Small intestine (tissue), 7 donors: ENCODE data around the gene CASKIN2. TPM values are rescaled to one million over a fixed set of nuclear protein-coding genes. Genes with fewer than 3 reads are reported as not detected.

Source experiments
- DNase-seq, 2 donors: peaks; one replicate each; pipeline versions ENCODE4 v3.0.0 to v3.0.0-alpha.2; 2013
- FAIRE-seq: peaks from 2 replicates; lab custom pipeline; 2012; peaks lifted over from hg19 to GRCh38; lab: Jason Lieb, UNC
- H3K27ac ChIP-seq, 3 donors: one replicate each; pipeline ENCODE4 v1.5.1; 2013; ENCODE audit warnings: low read length in 2 of 3, mild to moderate bottlenecking in 2 of 3, control low read depth in 1 of 3, inconsistent platforms in 1 of 3, low read depth in 1 of 3, moderate library complexity in 1 of 3
- H3K27me3 ChIP-seq, 3 donors: one replicate each; pipeline ENCODE4 v1.6.1; 2013; ENCODE audit warnings: low read length in 3 of 3, inconsistent platforms in 1 of 3; ENCODE audit not compliant: control insufficient read depth in 3 of 3, insufficient read depth in 3 of 3
- H3K36me3 ChIP-seq, 3 donors: one replicate each; pipeline ENCODE4 v1.6.1; 2013; ENCODE audit warnings: low read length in 3 of 3, inconsistent platforms in 1 of 3, low read depth in 1 of 3, mild to moderate bottlenecking in 1 of 3, moderate library complexity in 1 of 3; ENCODE audit not compliant: control insufficient read depth in 3 of 3, insufficient read depth in 2 of 3
- H3K4me1 ChIP-seq, 3 donors: one replicate each; pipeline ENCODE4 v1.6.1; 2013; ENCODE audit warnings: low read length in 2 of 3, inconsistent platforms in 1 of 3, low read depth in 1 of 3, mild to moderate bottlenecking in 1 of 3, moderate library complexity in 1 of 3; ENCODE audit not compliant: control insufficient read depth in 3 of 3, insufficient read depth in 2 of 3
- H3K4me3 ChIP-seq, 3 donors: one replicate each; pipeline ENCODE4 v1.5.1; 2013; ENCODE audit warnings: low read length in 3 of 3, control low read depth in 1 of 3, inconsistent platforms in 1 of 3, low read depth in 1 of 3, mild to moderate bottlenecking in 1 of 3, moderate library complexity in 1 of 3
- H3K9me3 ChIP-seq, 2 donors: one replicate each; pipeline ENCODE4 v1.6.1; 2013; ENCODE audit warnings: low read depth in 1 of 2, low read length in 1 of 2; ENCODE audit not compliant: control insufficient read depth in 2 of 2, insufficient read depth in 1 of 2
- WGBS, 3 donors: extraction: QIAGEN DNeasy Blood & Tissue Kit; methylation state at CpG; one replicate each; pipeline ENCODE4 v1.1.7; 2013; 5-methylcytosine and 5-hydroxymethylcytosine counted together
- polyA plus RNA-seq, 4 donors: library from polyadenylated mRNA; stranded (reverse) in 3 of 4; unstranded in 1 of 4; fragments of 200-250 nt in 3 of 4; fragments of 120-200 nt in 1 of 4; gene quantifications; one replicate each; pipeline versions ENCODE4 v1.2.1 to v1.2.3, GENCODE V29; 2013
- donor health status: healthy with polysubstance abuse.
- donor health status: control.
- donor health status: control.
- donor health status: Bipolar disorder and iron deficiency.
- donor health status: healthy.

CASKIN2 gene
- polyA plus RNA-seq, 4 donors: 7.6 to 15.6 (median 10.9) TPM

GRCh38 chr17:75494326-75494877 is 20.9 kb downstream of the CASKIN2 start:
- Histone ChIP-seq H3K4me3 (no peak overlapping the region), H3K27me3 (no peaks in the 10 kb centered on the region), H3K36me3 (peaks cover 6 to 97% (median 12%) of the 10 kb centered on the region in 3 donors), H3K9me3 (no peaks in the 10 kb centered on the region), H3K27ac (no peak overlapping the region), H3K4me1 (peaks cover 0 to 3% (median 0%) of the 10 kb centered on the region in 3 donors)
- WGBS, 3 donors: 88 to 91% (median 89%) methylated on average over 14 of the region's 14 CpGs
- FAIRE-seq (no peak), DNase-seq (no peak)

GRCh38 chr17:75493476-75494129 is 21.7 kb downstream of the CASKIN2 start:
- Histone ChIP-seq H3K27ac (no peak overlapping the region), H3K4me1 (peaks cover 0 to 3% (median 0%) of the 10 kb centered on the region in 3 donors), H3K27me3 (no peaks in the 10 kb centered on the region), H3K4me3 (no peak overlapping the region), H3K9me3 (no peaks in the 10 kb centered on the region), H3K36me3 (peaks cover 3 to 97% (median 12%) of the 10 kb centered on the region in 3 donors)
- DNase-seq (no peak), FAIRE-seq (no peak)
- WGBS, 3 donors: 95 to 96% (median 96%) methylated on average over 23 of the region's 23 CpGs

- peaks cover 0 to 97% (median 12%) of the 10 kb centered on the region in 3 donors for H3K36me3 ChIP-seq
- FAIRE-seq (no peak), DNase-seq (no peak)
- H3K4me3 ChIP-seq: no peak overlapping the region
- H3K27ac ChIP-seq: no peak overlapping the region
- no peaks in the 10 kb centered on the region for H3K9me3 ChIP-seq
- H3K4me1 ChIP-seq: peaks cover 0 to 3% (median under 1%) of the 10 kb centered on the region in 3 donors
- H3K27me3 ChIP-seq: no peaks in the 10 kb centered on the region
- WGBS, 3 donors: 89 to 93% (median 91%) methylated on average over 23 of the region's 23 CpGs
Measured at GRCh38 chr17:75492555-75493168, 22.7 kb downstream of the CASKIN2 start.

- no peak overlapping the region for H3K27ac ChIP-seq
- no peaks in the 10 kb centered on the region for H3K9me3 ChIP-seq
- WGBS, 3 donors: 89 to 92% (median 90%) methylated on average over 15 of the region's 15 CpGs
- H3K36me3 ChIP-seq: peaks cover 0 to 99% (median 12%) of the 10 kb centered on the region in 3 donors
- no peak for FAIRE-seq
- DNase-seq: no peak
- H3K4me1 ChIP-seq: peaks cover 0 to 5% (median 3%) of the 10 kb centered on the region in 3 donors
- H3K27me3 ChIP-seq: no peaks in the 10 kb centered on the region
- no peak overlapping the region for H3K4me3 ChIP-seq
Measured at GRCh38 chr17:75491680-75492079, 23.7 kb downstream of the CASKIN2 start.

GRCh38 chr17:75490953-75491649 is 24.2 kb downstream of the CASKIN2 start:
- Histone ChIP-seq H3K4me3 (no peak overlapping the region), H3K36me3 (peaks cover 0 to 99% (median 15%) of the 10 kb centered on the region in 3 donors), H3K27ac (no peak overlapping the region), H3K27me3 (no peaks in the 10 kb centered on the region), H3K9me3 (no peaks in the 10 kb centered on the region), H3K4me1 (peaks cover 0 to 5% (median 3%) of the 10 kb centered on the region in 3 donors)
- WGBS, 3 donors: 84 to 87% (median 87%) methylated on average over 19 of the region's 19 CpGs
- DNase-seq (no peak), FAIRE-seq (no peak)

- 21 to 68% (median 34%) methylated on average over 14 of the region's 14 CpGs for WGBS, 3 donors
- no peak for FAIRE-seq
- DNase-seq: peak in 1 of 2 donors; percentile 91
- H3K9me3 ChIP-seq: no peaks in the 10 kb centered on the region
- H3K27ac ChIP-seq: peak overlapping the region in 2 of 3 donors; percentile 57 to 94
- no peaks in the 10 kb centered on the region for H3K27me3 ChIP-seq
- H3K4me3 ChIP-seq: no peak overlapping the region
- peaks cover 0 to 99% (median 13%) of the 10 kb centered on the region in 3 donors for H3K36me3 ChIP-seq
- H3K4me1 ChIP-seq: peaks cover 0 to 5% (median 3%) of the 10 kb centered on the region in 3 donors
Measured at GRCh38 chr17:75490173-75490743, 25.1 kb downstream of the CASKIN2 start.

- FAIRE-seq (no peak), DNase-seq (no peak)
- H3K4me3 ChIP-seq: no peak overlapping the region
- H3K9me3 ChIP-seq: no peaks in the 10 kb centered on the region
- H3K27me3 ChIP-seq: no peaks in the 10 kb centered on the region
- 78 to 80% (median 80%) methylated on average over 14 of the region's 14 CpGs for WGBS, 3 donors
- peaks cover 0 to 5% (median 3%) of the 10 kb centered on the region in 3 donors for H3K4me1 ChIP-seq
- peaks cover 0 to 94% (median 9%) of the 10 kb centered on the region in 3 donors for H3K36me3 ChIP-seq
- H3K27ac ChIP-seq: peak overlapping the region in 1 of 3 donors; percentile 94
Measured at GRCh38 chr17:75489511-75489955, 25.8 kb downstream of the CASKIN2 start.
